BE2C (cell line): ENCODE results near the gene MKNK2.
"Not testable (repeated sequence)": the region's sequence is repeated elsewhere in the genome, so short reads cannot be mapped to it uniquely, and the experiment has no call there.

Experiments
- DNase-seq: peaks from one replicate; pipeline ENCODE4 v3.0.0-alpha.2; 2020
- H3K27me3 ChIP-seq: fragments of 250-450 bp; sonication (Bioruptor Pico); 2 replicates; pipeline ENCODE4 v1.5.1; 2020; ENCODE audit warnings: mild to moderate bottlenecking
- H3K36me3 ChIP-seq: fragments of 250-450 bp; sonication (Bioruptor Pico); 2 replicates; pipeline ENCODE4 v1.5.1; 2020; ENCODE audit warnings: mild to moderate bottlenecking
- H3K4me1 ChIP-seq: fragments of 250-450 bp; sonication (Bioruptor Pico); 2 replicates; pipeline ENCODE4 v1.5.1; 2020
- H3K4me3 ChIP-seq: 2 replicates; pipeline ENCODE4 v1.5.1; 2011; ENCODE audit warnings: low read depth, low read length
- H3K9me3 ChIP-seq: fragments of 250-450 bp; sonication (Bioruptor Pico); 2 replicates; pipeline ENCODE4 v1.5.1; 2020
- TF ChIP-seq, protein P1 (sequence below): IDR thresholded peaks from 2 replicates; pipeline ENCODE4 v1.5.1; 2012; ENCODE audit warnings: mild to moderate bottlenecking, low read depth, low read length

The MKNK2 gene

DNA sequence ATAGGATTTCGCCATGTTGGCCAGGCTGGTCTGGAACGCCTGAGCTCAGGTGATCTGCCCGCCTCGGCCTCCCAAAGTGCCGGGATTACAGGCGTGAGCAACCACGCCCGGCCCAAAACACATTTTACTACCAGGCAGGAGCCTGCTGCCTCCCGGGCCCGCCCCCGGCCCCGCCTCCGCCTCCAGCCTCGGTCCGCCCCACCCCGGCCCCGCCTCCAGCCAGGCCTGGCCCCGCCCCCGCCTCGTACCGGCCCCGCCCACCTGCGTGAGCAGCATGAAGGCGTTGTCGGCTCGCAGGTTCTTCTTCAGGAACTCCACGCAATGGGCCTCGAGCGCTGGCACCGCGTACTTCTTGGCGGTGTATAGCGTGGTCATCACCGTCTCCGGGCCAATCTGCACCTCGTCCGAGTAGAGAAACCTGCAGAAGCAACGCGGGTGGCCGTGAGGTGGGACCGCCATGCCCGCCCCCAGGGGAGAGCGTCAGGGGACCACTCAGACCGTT lies 58.2 kb downstream of the MKNK2 start:
- H3K27me3 ChIP-seq, result no peaks in the 10 kb centered on the region
- TF ChIP-seq, protein P1, sequence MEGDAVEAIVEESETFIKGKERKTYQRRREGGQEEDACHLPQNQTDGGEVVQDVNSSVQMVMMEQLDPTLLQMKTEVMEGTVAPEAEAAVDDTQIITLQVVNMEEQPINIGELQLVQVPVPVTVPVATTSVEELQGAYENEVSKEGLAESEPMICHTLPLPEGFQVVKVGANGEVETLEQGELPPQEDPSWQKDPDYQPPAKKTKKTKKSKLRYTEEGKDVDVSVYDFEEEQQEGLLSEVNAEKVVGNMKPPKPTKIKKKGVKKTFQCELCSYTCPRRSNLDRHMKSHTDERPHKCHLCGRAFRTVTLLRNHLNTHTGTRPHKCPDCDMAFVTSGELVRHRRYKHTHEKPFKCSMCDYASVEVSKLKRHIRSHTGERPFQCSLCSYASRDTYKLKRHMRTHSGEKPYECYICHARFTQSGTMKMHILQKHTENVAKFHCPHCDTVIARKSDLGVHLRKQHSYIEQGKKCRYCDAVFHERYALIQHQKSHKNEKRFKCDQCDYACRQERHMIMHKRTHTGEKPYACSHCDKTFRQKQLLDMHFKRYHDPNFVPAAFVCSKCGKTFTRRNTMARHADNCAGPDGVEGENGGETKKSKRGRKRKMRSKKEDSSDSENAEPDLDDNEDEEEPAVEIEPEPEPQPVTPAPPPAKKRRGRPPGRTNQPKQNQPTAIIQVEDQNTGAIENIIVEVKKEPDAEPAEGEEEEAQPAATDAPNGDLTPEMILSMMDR, result no peak
- no peaks in the 10 kb centered on the region for H3K4me1 ChIP-seq
- DNase-seq, result peak; percentile 67
- H3K9me3 ChIP-seq, result no peaks in the 10 kb centered on the region
- no peak overlapping the region for H3K4me3 ChIP-seq
- peaks cover 47% of the 10 kb centered on the region for H3K36me3 ChIP-seq

DNA sequence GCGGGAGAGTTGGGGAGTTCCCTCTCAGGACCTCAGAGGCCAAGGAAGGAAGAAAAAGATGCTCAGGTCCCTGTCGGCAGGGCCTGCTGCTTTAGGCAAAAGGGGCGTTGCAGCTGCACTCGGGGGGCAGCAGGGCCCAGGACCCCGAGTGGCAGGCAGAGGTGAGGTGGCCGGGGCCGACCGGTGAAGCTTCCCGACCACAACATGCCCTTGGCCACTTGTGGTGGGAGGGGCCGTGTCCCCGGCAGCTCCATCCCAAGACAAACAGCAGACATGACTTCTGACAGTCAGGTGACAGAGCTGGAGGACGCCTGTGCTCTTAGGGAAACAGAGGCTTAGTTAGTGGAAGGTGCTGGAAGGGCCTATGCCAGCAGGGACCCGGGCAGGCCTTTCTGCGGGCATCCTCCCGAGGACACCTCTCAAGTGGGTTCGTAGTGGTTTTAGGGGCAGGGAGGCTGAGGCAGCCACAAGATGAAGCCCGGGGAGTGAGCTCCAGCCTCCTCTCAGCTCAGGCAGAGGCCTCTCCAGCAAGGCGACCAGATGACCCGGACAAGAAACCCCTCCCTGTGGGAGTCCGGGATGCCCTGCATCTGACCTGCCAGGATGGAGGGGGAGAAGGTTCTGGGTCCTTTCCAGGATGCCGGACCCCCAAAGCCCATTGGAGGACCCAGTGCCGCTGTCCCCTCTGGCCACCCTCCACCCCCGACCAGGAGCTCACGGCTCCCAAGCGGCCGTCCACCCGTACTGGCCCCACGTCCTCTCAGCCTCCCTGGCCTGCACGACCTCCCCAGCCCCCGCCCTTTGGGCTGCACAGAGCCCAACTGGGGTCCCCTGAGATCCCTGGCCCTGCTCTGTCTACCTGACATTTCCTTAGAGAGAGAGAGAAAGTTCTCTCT lies 59.8 kb downstream of the MKNK2 start:
- Histone ChIP-seq H3K4me3 (no peak overlapping the region), H3K4me1 (no peaks in the 10 kb centered on the region), H3K9me3 (no peaks in the 10 kb centered on the region), H3K27me3 (no peaks in the 10 kb centered on the region), H3K36me3 (peaks cover 54% of the 10 kb centered on the region)
- DNase-seq, result peak; percentile 8
- TF ChIP-seq, protein P1, result no peak

DNA sequence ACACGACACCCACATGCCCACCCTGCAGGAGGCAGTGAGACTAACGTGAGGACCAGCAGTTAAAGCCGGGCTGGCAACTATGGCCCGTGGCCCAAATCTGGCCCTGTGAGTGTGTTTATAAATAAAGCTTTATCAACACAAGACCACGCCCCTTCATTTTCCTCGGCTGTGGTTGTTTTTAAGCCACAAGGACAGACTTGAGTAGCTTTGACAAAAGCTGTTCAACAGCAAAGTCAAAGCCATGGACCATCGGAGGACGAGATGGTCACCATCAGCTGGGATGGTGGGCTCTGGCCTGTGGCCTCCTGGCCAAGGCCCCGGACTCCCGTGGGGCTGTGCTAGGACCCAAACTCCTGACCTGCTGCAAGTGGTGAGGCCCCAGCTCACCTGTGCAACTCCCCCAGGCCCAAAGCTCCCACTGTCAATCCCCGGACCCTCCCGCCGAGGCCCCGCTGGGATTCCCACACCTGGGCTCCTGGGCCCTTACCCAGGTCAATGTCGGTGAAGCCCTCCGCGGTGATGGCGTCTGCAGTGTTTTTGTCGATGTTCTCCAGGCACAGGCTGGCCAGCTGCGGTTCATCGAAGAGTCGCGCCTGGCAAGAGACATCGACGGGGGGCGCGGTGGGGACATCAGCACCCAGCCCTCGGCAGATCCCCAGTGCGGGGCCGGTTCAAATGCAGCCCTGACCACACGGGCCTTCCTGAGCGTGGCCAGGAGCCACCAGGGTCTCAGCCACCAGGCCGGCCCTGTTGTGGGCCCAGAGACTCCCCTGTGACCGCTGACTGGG lies 60.6 kb downstream of the MKNK2 start:
- Histone ChIP-seq H3K9me3 (no peaks in the 10 kb centered on the region), H3K27me3 (no peaks in the 10 kb centered on the region), H3K36me3 (peaks cover 61% of the 10 kb centered on the region), H3K4me3 (no peak overlapping the region), H3K4me1 (no peaks in the 10 kb centered on the region)
- no peak for DNase-seq
- TF ChIP-seq, protein P1, result no peak

DNA sequence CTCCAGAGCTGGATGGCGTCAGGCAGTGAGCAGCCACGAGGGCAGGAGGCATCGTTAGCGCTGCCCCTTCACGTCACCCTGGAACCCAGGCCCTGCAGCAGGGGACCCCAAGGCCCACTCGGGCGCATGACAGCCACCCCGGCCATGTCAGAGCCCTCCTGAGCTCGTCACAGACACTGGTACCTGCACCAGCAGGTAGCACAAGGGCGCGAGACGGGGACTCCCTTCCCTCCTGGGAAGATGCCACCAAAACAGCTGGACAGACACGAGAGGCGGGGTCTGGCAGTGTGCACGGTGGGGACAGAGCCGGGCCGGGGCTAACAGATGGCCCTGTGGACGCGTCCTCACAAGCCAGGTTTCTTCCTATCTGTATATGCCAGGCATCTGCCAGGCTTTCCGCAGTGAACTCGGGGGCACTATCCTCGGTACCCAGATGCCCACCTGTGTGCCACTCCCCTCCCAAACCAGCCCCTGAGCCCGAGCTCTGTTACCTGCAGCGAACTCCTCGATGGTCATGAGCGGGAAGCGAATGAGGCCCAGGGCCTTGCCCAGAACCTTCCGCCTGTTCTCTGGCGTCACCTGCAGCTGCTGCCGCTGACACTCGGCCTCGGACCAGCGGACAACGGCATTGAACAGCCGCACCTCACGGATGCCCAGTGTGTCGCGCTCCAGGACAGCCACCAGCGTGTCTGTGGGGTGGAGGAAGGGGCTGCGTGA lies 61.4 kb downstream of the MKNK2 start:
- no peaks in the 10 kb centered on the region for H3K4me1 ChIP-seq
- peaks cover 65% of the 10 kb centered on the region for H3K36me3 ChIP-seq
- H3K9me3 ChIP-seq, result no peaks in the 10 kb centered on the region
- TF ChIP-seq, protein P1, result no peak
- DNase-seq, result no peak
- H3K27me3 ChIP-seq, result no peaks in the 10 kb centered on the region
- H3K4me3 ChIP-seq, result no peak overlapping the region

DNA sequence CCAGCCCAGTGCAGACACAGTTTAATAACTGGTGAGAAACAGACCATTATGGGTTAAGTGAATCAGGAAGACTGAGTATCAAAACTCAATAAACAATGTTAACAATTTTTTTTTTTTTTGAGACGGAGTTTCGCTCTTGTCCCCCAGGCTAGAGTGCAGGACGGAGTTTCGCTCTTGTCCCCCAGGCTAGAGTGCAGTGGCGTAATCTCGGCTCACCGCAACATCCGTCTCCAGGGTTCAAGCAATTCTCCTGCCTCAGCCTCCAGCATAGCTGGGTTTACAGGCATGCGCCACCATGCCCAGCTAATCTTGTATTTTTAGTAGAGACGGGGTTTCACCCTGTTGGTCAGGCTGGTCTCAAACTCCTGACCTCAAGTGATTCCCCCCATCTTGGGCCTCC lies 62.6 kb downstream of the MKNK2 start:
- H3K4me3 ChIP-seq, H3K9me3 ChIP-seq, H3K27me3 ChIP-seq, DNase-seq, H3K4me1 ChIP-seq: not testable (repeated sequence)
- H3K36me3 ChIP-seq, result peaks cover 68% of the 10 kb centered on the region
